ENCODE measurements around the gene BPIFA3.

Gene BPIFA3

GRCh38 chr20:33262658-33263065 is 45.5 kb downstream of the BPIFA3 start:
- no peak overlapping the region for H3K4me3 ChIP-seq (ENCODE audit: low read length)
- no peak for TF ChIP-seq ZNF274 (IDR thresholded peaks at IDR 0.05; ENCODE audit: low read depth, low read length)

- no peak overlapping the region for H3K4me3 ChIP-seq (ENCODE audit: low read length)
- no peak for TF ChIP-seq ZNF274 (IDR thresholded peaks at IDR 0.05; ENCODE audit: low read depth, low read length)
Observed at GRCh38 chr20:33263784-33264183, 46.6 kb downstream of the BPIFA3 start.

GRCh38 chr20:33267701-33268100 is 50.5 kb downstream of the BPIFA3 start:
- no peak overlapping the region for H3K4me3 ChIP-seq (ENCODE audit: low read length)
- no peak for TF ChIP-seq ZNF274 (IDR thresholded peaks at IDR 0.05; ENCODE audit: low read depth, low read length)

GRCh38 chr20:33272155-33272873 is 55.2 kb downstream of the BPIFA3 start:
- TF ChIP-seq ZNF274 (IDR thresholded peaks at IDR 0.05; ENCODE audit: low read depth, low read length) = no peak
- H3K4me3 ChIP-seq (ENCODE audit: low read length) = no peak overlapping the region

GRCh38 chr20:33273117-33273851 is 56.1 kb downstream of the BPIFA3 start:
- TF ChIP-seq ZNF274 (IDR thresholded peaks at IDR 0.05; ENCODE audit: low read depth, low read length) = no peak
- H3K4me3 ChIP-seq (ENCODE audit: low read length) = no peak overlapping the region

- no peak for TF ChIP-seq ZNF274 (IDR thresholded peaks at IDR 0.05; ENCODE audit: low read depth, low read length)
- no peak overlapping the region for H3K4me3 ChIP-seq (ENCODE audit: low read length)
Observed at GRCh38 chr20:33275215-33275614, 58.1 kb downstream of the BPIFA3 start.

- H3K4me3 ChIP-seq (ENCODE audit: low read length) = no peak overlapping the region
- no peak for TF ChIP-seq ZNF274 (IDR thresholded peaks at IDR 0.05; ENCODE audit: low read depth, low read length)
Observed at GRCh38 chr20:33275871-33276270, 58.7 kb downstream of the BPIFA3 start.

- H3K4me3 ChIP-seq (ENCODE audit: low read length) = no peak overlapping the region
- no peak for TF ChIP-seq ZNF274 (IDR thresholded peaks at IDR 0.05; ENCODE audit: low read depth, low read length)
Observed at GRCh38 chr20:33276303-33277113, 59.4 kb downstream of the BPIFA3 start.
